ENCODE measurements around the gene RSKR. TPM values are rescaled to one million over a fixed set of nuclear protein-coding genes. Genes with fewer than 3 reads are reported as not detected.
"Not testable (repeated sequence)": the region's sequence is repeated elsewhere in the genome, so short reads cannot be mapped to it uniquely, and the experiment has no call there.

The RSKR gene, protein sequence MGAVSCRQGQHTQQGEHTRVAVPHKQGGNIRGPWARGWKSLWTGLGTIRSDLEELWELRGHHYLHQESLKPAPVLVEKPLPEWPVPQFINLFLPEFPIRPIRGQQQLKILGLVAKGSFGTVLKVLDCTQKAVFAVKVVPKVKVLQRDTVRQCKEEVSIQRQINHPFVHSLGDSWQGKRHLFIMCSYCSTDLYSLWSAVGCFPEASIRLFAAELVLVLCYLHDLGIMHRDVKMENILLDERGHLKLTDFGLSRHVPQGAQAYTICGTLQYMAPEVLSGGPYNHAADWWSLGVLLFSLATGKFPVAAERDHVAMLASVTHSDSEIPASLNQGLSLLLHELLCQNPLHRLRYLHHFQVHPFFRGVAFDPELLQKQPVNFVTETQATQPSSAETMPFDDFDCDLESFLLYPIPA
- 9.0 TPM for total RNA-seq

DNA sequence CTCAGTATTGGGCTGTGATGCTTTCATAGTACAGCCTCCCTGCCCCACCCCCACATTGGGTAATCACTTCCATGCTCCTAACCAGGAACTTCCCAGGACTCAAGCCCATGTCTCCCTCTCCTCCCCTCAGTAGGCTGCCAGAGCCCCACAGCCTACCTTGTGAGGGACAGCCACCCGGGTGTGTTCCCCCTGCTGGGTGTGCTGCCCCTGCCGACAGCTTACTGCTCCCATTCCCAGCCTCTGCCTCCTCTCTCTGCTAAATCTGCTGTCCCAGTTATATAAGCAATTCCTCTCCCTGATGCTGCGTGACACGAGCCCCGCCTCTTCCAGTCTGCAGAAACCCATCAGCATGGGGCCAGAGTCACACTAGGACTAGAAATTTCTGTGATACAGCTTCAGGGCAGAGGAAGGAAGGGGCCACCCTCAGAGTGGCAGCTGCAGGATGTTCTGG, at the start of gene RSKR:
Gene RSKR, minus strand, starts transcription at position 255 of the 451 bp plus-strand sequence. Its CDS starts 24 bp downstream, at position 231.
- DNase-seq (ENCODE audit: low spot score) = no peak

DNA sequence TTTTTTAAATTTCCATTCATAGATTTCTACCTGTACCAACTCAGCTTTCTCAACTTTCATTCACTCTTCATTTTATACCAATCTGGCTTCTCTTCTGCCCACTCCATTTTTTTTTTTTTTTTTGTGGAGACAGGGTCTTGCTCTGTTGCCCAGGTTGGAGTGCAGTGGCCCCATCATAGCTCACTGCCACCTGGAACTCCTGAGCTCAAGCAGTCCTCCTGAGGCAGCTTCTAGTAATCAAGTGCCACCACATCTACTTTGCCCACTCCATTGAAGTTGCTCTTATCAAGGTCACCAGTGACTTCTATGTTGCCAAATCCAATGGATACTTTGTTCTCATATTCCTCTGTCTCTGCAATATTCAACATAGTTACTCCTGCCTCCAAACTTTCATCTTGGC, 49.7 kb upstream of the RSKR start:
- no peak for DNase-seq (ENCODE audit: low spot score)

DNA sequence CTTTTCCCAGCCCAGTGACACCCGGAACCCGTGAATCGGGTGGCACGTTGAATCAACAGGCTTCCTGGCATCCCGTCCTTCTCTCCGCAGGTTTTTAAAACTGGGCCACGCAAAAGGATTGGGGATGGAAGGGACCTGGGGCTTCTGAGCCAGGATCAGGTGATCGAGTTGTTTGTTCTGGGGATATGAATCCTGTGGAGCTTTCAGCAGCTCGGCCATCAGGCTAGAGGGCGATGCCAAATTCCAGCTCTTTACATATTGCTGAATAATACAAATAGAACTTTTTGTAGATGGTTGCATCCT, 48.5 kb upstream of the RSKR start:
- DNase-seq (ENCODE audit: low spot score) = no peak

DNA sequence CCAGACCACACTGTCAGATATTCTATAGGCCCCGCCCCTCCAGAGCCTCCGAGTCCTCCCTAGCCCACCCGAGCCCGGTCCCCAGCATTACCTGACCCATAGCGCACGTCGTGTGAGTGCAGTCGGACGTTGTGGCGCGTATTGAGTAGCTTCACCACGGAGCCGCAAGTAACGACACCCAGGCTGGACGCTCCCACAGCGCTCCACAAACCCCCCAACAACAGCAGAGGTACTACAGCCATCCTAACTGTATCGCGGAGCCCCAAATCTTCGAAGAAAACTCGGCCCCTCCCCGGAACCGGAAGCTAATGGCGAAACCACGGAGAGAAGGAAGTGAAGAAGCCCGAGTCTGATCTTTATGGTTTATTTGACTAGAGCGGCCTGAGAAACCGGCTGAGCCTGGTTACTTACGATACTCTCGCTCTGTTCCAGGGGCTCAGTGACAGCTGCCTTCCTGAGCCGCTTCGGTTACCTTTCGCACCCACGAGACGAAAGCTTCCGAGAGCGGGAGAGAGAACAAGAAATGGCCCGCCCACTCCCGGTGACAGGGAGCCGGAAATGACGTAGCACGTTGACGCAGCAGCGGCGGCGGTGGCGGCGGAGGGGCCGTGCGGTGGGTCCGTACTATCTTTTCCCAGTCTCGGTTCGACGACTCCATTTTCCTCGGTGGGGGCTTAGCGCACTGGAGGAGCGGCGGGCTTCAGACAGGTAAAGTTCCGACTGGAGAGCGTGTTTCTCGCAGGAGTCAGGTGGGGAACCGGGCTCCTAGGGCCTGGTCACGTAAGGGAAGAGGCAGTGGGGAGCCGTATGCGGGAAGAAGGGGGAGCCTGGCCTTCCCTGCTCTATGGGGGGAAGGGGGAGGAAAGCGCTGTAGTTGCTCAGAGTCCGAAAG, 47.9 kb upstream of the RSKR start, which contains the start of the genes SDF2 and SUPT6H:
Gene SDF2, minus strand, starts transcription at position 272 of the 892 bp plus-strand sequence. Its CDS starts 30 bp downstream, at position 242.
Gene SUPT6H, plus strand, starts transcription at position 571 of the 892 bp plus-strand sequence. CDS start 11,197 bp downstream, outside the sequence.
- peak; percentile 90 for DNase-seq (ENCODE audit: low spot score)

DNA sequence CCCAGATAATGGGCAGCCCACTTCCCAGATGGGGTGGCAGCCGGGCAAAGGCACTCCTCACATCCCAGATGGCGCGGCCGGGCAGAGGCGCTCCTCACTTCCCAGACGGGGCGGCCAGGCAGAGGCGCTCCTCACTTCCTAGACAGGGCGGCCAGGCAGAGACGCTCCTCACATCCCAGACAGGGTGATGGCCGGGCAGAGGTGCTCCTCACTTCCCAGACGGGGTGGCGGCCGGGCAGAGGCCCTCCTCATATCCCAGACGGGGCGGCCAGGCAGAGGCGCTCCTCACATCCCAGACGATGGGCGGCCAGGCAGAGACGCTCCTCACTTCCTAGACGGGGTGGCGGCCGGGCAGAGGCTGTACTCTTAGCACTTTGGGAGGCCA, 45.5 kb upstream of the RSKR start:
- DNase-seq (ENCODE audit: low spot score) = not testable (repeated sequence)

DNA sequence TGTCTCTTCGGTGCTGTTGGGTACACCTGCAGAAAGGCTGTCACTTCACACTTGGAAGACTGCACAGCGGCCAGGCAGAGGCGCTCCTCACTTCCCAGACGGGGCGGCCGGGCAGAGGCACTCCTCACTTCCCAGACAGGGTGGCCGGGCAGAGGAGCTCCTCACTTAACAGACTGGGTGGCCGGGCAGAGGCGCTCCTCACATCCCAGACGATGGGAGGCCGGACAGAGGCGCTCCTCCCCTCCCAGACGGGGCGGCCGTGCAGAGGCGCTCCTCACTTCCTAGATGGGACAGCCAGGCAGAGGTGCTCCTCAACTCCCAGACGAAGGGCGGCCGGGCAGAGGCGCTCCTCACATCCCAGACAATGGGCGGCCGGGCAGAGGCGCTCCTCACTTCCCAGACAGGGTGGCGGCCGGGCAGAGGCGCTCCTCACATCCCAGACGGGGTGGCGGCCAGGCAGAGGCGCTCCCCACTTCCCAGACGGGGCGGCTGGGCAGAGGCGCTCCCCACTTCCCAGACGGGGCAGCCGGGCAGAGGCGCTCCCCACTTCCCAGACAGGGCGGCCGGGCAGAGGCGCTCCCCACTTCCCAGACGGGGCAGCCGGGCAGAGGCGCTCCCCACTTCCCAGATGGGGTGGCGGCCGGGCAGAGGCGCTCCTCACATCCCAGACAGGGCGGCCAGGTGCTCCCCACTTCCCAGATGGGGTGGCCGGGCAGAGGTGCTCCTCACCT, 44.9 kb upstream of the RSKR start:
- DNase-seq (ENCODE audit: low spot score) = not testable (repeated sequence)

DNA sequence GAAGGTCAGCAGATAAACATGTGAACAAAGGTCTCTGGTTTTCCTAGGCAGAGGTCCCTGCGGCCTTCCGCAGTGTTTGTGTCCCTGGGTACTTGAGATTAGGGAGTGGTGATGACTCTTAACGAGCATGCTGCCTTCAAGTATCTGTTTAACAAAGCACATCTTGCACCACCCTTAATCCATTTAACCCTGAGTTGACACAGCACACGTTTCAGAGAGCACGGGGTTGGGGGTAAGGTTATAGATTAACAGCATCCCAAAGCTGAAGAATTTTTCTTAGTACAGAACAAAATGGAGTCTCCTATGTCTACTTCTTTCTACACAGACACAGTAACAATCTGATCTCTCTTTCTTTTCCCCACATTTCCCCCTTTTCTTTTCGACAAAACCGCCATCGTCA, 44.4 kb upstream of the RSKR start:
- DNase-seq (ENCODE audit: low spot score) = not testable (repeated sequence)

DNA sequence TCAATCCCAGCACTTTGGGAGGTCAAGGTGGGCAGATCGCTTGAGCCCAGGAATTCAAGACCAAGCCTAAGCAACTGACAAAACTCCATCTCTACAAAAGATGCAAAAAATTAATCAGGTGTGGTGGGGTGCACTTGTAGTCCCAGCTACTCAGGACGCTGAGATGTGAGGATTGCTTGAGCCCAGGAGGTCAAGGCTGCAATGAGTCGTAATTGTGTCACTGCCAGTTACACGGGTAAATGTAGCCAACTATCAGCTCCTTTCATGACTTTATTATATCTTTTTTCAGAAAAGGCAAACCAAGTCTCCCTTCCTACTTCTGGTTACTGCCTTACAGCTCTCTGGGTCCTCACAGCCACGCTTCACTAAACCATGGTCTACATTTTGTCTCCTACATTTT, 43.8 kb upstream of the RSKR start:
- no peak for DNase-seq (ENCODE audit: low spot score)

DNA sequence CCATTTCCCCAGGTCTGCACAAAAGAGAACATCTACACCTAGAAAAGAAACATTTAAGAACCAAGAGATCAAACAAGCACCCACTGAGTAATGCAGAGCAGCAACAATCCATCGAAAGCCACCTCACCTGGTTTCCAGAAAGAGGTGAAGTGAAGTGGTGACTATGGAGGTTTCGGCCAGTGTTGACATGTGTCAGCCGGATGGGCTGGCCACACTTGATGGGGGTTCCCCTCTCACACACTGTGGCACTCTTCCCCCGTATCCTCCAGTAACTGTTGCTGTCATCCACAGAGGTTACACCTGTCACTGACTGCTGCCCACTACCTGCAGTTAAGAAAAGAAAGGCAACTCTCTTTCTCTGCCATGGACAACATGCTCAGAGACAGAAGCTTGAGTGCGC, 41.2 kb upstream of the RSKR start:
- no peak for DNase-seq (ENCODE audit: low spot score)

DNA sequence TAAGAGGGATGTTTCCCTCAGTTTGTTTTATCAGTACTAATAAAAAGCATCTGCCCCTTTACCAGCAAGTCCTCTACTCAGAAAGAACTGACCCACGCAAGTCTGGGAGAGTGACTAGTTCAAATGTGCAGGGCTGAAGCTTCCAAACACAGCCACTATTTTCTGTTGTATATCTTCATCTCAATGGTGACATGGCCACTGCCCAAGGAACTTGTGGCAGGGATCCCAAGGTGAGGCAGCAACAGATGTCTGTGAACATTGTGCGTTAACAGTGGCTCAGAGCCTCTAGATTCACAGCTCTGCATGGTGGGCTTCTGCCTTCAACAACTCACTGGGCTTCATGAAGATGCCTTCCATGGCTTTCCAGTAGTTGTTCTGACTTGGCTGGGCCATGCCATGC, 34.7 kb upstream of the RSKR start:
- no peak for DNase-seq (ENCODE audit: low spot score)

DNA sequence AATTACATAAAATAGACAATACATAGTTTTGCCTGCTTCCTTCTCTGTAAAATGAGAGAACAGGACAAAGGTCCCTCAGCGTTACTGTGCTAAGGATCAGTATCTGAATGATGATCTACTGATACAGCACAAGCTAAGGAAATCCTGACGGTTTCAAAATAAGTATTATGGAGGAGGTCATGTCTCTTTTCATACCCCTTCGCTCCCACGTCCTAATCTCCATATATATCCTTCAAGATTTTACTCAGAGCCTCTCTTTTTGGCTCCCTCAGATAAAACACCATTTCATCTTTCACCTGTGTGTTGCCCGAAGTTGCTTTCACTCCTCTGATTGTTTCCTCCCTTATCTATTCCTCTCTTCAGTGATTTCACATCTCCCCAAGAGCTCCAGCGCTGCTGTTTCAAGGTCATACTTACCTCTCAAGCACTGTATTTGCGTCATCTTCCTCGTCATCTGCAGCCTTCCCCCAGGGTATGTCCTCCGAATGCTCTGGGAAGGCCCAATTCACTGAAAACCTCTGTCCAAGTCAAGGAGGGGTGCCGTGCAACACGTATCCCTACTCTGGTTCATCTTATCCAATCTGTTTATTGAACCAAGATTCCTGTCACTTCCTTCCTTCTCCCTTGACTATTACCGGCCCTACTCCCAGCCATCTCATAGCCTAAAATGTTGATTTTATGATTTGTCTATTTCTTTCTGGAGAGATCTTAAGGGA, 32.2 kb upstream of the RSKR start:
- no peak for DNase-seq (ENCODE audit: low spot score)

DNA sequence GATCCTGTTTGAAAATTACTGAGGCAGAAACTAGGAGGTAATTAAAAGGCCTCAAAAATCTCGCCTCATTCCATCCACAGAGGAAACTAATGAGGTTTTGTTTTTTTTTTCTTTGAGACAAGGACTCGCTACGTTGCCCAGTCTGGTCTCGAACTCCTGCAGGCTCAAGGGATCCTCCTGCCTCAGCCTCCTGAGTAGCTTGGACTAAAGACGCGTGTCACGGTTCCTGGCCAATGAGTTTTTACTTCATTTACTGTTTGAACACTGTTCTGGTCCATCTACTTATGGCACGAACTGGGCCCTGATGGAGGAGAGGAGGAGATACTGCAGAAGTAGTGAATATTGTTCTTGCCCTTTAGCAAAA, 31.6 kb upstream of the RSKR start:
- no peak for DNase-seq (ENCODE audit: low spot score)

DNA sequence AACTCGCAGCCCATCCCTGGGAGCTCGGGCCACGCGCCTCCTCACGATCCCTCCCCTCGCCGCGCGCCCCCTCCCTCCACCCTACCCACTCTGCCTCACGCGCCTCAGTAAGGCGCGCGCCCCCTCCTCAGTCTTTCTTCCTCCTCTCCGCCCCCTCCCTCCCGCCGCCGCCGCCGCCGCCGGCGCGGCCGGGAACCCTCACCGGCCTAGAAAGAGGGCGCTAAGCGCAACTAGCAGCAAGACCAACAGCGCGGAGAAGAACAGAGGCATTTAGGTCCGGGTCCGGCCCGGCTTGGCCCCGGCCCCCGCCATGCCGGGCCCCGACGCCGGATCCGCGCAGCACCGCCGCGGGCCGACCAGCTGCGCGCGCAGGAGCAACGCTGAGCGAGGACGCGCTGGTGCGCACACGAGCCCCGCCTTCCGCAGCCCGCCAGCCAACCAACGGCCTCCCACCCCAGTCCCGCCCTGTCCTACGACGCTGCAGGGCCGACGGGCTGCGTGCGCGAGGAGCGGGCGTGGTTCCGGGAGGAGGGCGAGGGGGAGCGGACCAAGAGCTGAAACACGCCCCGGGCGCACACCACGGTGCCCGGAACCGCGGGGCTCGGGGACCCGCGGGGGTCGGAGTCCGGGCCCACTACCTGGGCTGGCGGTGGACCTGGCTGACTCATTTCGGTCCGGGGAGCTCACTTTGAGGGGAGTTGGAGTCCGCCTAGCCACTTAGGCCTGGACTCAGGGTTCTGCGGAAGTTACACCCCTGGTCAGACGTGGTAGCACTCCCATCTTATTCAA, 31.0 kb upstream of the RSKR start, which contains the start of gene BLTP2:
Gene BLTP2, minus strand, starts transcription at position 372 of the 789 bp plus-strand sequence. Its CDS starts 102 bp downstream, at position 270.
- DNase-seq (ENCODE audit: low spot score) = peak; percentile 95

DNA sequence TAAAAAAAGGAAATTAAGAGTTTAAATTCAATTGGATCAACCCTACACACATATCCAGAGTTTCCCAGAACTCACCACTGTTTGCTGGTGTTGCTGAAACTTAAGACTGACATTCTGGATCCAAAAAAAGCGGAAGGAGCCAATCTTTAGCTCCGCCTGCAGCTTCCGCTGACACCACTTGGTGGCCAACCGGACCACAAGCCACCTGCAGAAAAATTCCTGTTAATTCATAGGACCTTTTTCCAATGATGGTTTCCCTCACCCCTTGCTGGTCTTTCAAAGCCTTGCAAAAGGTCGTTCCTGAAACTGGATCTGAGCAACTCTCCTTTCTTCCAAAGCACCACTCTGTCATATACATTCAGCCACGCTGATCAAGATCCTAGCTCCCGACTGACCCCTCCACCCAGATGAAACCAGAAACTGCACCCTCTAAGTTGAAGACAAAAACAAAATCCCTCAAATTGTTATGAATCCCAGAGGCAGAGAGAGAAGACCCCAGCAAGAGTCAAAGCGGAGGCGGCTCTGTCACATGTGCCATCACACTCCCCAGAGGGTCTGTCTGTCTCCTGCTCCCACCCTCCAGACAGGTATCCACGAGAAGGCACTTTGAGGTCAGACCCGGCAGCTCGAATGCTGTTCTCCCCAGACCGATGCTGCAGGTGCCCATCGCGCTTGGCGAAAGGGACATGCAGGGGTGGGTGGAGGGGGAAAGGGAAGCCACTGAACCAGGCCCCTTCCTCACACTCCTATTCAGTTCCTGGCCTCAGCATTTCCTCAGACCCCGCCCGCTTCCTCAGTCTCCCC, 30.2 kb upstream of the RSKR start:
- DNase-seq (ENCODE audit: low spot score) = peak; percentile 21

DNA sequence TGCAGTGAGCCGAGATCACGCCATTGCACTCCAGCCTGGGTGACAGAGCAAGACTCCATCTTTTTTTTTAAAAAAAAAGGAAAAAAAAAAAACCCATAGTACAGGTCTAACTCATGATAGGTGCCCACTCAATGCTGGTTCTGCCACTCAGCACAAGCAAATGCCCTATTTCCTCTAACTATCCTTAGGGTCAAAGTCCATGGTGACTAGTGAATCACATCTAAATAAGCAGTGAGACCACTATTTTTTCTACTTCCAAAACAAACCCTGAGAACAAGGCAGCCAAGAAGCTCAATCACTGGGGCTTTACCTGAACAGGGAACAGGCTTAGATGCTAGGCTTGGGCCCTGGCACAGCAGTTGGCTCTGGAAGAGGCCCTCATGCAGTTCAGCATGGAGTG, 27.6 kb upstream of the RSKR start:
- no peak for DNase-seq (ENCODE audit: low spot score)

DNA sequence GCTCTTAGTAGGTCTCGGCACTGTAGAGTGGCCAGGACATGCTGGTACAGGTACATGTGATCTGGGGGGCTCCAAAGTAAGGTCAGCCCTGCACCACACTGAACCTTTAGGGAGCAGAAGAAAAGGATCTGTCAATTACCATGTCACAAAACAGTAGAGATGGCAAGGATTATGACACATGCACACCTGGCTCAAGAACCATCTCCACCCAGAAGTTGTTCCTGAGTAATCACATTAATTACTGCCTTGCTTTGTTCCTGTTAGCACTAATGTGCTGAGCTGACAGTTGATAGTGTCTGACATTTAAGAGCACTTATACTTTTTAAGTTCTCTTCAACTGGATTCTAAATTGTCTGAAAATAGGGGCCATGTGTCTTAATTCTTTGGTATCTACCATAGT, 21.5 kb upstream of the RSKR start:
- DNase-seq (ENCODE audit: low spot score) = no peak

DNA sequence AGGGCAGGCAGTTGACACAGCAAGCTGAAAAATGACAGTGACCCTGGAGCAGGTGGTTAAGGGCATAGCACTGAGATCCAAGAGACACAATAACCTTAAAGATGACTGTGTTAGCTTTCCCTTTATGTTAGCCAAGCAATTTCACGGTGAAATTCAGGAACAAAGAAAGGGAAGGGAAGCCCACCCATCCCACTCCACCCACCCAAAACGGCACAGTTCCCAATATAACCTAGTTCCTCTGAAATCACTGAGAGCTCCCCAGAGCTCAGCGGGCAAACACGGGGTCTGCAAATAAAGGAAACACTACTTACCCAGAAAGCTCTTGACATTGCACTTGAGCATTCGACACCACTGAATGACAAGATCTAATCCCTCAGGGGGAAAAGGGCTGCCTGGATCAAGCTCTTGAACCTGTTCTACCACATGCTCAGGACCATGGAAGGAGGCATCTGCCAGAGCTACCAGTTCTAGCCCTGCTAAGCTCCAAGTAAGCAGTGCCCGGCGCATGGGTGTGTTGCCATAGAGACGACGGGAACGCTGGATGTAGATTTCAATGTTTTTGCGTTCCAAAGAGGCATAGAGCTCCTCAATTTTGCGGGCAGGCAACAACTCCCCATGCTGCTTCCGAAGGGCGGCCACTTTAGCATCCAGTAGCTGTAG, 20.4 kb upstream of the RSKR start:
- DNase-seq (ENCODE audit: low spot score) = no peak

DNA sequence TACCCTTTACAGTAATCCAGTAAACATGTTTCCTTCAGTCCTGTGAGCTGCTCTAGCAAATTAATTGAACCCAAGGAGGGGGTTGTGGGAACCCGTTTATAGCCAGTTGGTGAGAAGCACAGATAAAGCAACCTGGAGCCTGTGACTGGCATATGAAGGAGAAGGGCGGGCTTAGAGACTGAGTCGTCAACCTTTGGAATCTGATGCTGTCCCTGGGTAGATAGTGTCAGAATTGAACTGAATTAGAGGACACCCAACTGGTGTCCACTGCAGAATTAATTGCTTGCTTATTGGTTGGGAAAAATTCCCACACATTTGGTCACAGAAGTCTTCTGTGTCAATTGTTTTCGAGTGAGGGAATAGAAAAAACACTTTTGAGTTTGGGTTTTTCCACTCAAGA, 12.8 kb upstream of the RSKR start:
- no peak for DNase-seq (ENCODE audit: low spot score)

DNA sequence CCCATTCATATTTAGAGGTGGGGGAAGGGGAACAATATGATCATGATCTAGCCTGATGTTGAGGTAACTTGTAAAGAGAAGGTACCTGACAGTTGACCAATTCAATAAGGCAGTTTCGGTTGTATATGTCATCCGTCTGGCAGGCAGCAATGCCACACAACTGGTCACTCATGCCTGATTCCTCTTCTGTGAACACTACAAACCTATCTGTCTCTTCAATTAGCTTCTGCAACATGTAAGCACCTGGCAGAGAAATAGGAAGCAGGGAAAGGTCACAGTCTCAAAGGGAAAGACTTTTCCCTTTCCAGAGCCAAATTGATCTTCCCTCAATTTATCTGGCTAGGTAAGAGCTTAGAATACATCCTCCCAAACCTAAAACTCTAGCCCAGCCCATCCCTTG, 10.2 kb upstream of the RSKR start:
- DNase-seq (ENCODE audit: low spot score) = no peak

Data from mucosa of gallbladder (tissue), 1 donor.